ENCODE results near the gene DBN1.

The DBN1 gene

GRCh38 chr5:177479774-177480173 is 6.3 kb upstream of the DBN1 start:
- H3K27me3 ChIP-seq (ENCODE audit: insufficient read depth, poor library complexity, severe bottlenecking) = no peaks in the 10 kb centered on the region
- H3K9me3 ChIP-seq (ENCODE audit: severe bottlenecking) = no peaks in the 10 kb centered on the region
- DNase-seq (ENCODE audit: low spot score) = no peak
- H3K4me3 ChIP-seq (ENCODE audit: severe bottlenecking) = no peak overlapping the region
- ATAC-seq (ENCODE audit: low read depth) = peak; percentile 0; the same call in 2 of the 3 replicates
- H3K36me3 ChIP-seq (ENCODE audit: low read depth) = peaks cover 11% of the 10 kb centered on the region
- TF ChIP-seq CTCF (IDR thresholded peaks at IDR 0.05; ENCODE audit: poor library complexity, severe bottlenecking) = no peak
- peaks cover 9% of the 10 kb centered on the region for H3K4me1 ChIP-seq (ENCODE audit: insufficient read depth, poor library complexity, severe bottlenecking)
- peak overlapping the region; percentile 3 for H3K27ac ChIP-seq (ENCODE audit: poor library complexity, severe bottlenecking)

GRCh38 chr5:177478711-177479646 is 5.5 kb upstream of the DBN1 start:
- Histone ChIP-seq H3K4me3 (ENCODE audit: severe bottlenecking) (no peak overlapping the region), H3K27me3 (ENCODE audit: insufficient read depth, poor library complexity, severe bottlenecking) (no peaks in the 10 kb centered on the region), H3K9me3 (ENCODE audit: severe bottlenecking) (no peaks in the 10 kb centered on the region), H3K36me3 (ENCODE audit: low read depth) (peaks cover 10% of the 10 kb centered on the region), H3K4me1 (ENCODE audit: insufficient read depth, poor library complexity, severe bottlenecking) (peaks cover 9% of the 10 kb centered on the region), H3K27ac (ENCODE audit: poor library complexity, severe bottlenecking) (peak overlapping the region; percentile 1)
- TF ChIP-seq CTCF (IDR thresholded peaks at IDR 0.05; ENCODE audit: poor library complexity, severe bottlenecking) = no peak
- peak; percentile 11 for ATAC-seq (ENCODE audit: low read depth)
- DNase-seq (ENCODE audit: low spot score) = no peak

GRCh38 chr5:177477701-177478477 is 4.5 kb upstream of the DBN1 start:
- H3K27ac ChIP-seq (ENCODE audit: poor library complexity, severe bottlenecking) = no peak overlapping the region
- peaks cover 9% of the 10 kb centered on the region for H3K4me1 ChIP-seq (ENCODE audit: insufficient read depth, poor library complexity, severe bottlenecking)
- TF ChIP-seq CTCF (IDR thresholded peaks at IDR 0.05; ENCODE audit: poor library complexity, severe bottlenecking) = no peak
- no peaks in the 10 kb centered on the region for H3K27me3 ChIP-seq (ENCODE audit: insufficient read depth, poor library complexity, severe bottlenecking)
- DNase-seq (ENCODE audit: low spot score) (no peak), ATAC-seq (ENCODE audit: low read depth) (peak; percentile 1; the same call in 2 of the 3 replicates)
- no peaks in the 10 kb centered on the region for H3K9me3 ChIP-seq (ENCODE audit: severe bottlenecking)
- H3K4me3 ChIP-seq (ENCODE audit: severe bottlenecking) = no peak overlapping the region
- H3K36me3 ChIP-seq (ENCODE audit: low read depth) = 0 out of 2 replicates have a peak, but pooled peaks cover under 1% of the 10 kb centered on the region

- Histone ChIP-seq H3K27ac (ENCODE audit: poor library complexity, severe bottlenecking) (no peak overlapping the region), H3K9me3 (ENCODE audit: severe bottlenecking) (no peaks in the 10 kb centered on the region), H3K4me3 (ENCODE audit: severe bottlenecking) (no peak overlapping the region), H3K36me3 (ENCODE audit: low read depth) (no peaks in the 10 kb centered on the region; the same call in 1 of the 2 replicates), H3K27me3 (ENCODE audit: insufficient read depth, poor library complexity, severe bottlenecking) (no peaks in the 10 kb centered on the region), H3K4me1 (ENCODE audit: insufficient read depth, poor library complexity, severe bottlenecking) (peaks cover 14% of the 10 kb centered on the region)
- no peak for TF ChIP-seq CTCF (IDR thresholded peaks at IDR 0.05; ENCODE audit: poor library complexity, severe bottlenecking)
- DNase-seq (ENCODE audit: low spot score) (no peak), ATAC-seq (ENCODE audit: low read depth) (no peak)
Measured at GRCh38 chr5:177476531-177477233, 3.2 kb upstream of the DBN1 start.

All from RWPE2 (cell line).